DOHH2 (cell line): Measurements from ENCODE around the gene BCL2L1.

Source experiments
- CTCF ChIP-seq: fragments of 200-600 bp; sonication (generic); IDR thresholded peaks from one replicate; pipeline ENCODE4 v1.5.1; 2014; ENCODE audit warnings: antibody characterized with exemption, mild to moderate bottlenecking, low read depth, low read length; ENCODE audit not compliant: poor library complexity, severe bottlenecking
- EZH2phosphoT487 ChIP-seq: fragments of 200-600 bp; sonication (generic); IDR thresholded peaks from 2 replicates; pipeline ENCODE4 v1.6.1; 2017; ENCODE audit warnings: borderline replicate concordance, mild to moderate bottlenecking, antibody characterized with exemption, low read length, moderate library complexity, mixed read lengths

- TF ChIP-seq CTCF = no peak
- no peak for TF ChIP-seq EZH2phosphoT487
Observed at GRCh38 chr20:31705598-31706597, 16.8 kb downstream of the BCL2L1 start.
